KMS-11 (cell line): ENCODE data around the gene KLF16.

Experiments
- H2AFZ ChIP-seq: fragments of 200-600 bp; sonication (generic); 2 replicates; pipeline ENCODE4 v1.6.1; 2016; ENCODE audit warnings: antibody characterized with exemption, mixed run types, low read depth
- H3K27ac ChIP-seq: fragments of 200-600 bp; sonication (generic); 2 replicates; pipeline ENCODE4 v1.6.1; 2016; ENCODE audit warnings: mild to moderate bottlenecking, mixed run types
- H3K27me3 ChIP-seq: fragments of 200-600 bp; sonication (generic); 2 replicates; pipeline ENCODE4 v1.6.1; 2017; ENCODE audit warnings: mild to moderate bottlenecking, low read depth, mixed run types, moderate library complexity; ENCODE audit not compliant: insufficient read depth
- H3K36me3 ChIP-seq: fragments of 200-600 bp; sonication (generic); 2 replicates; pipeline ENCODE4 v1.6.1; 2017; ENCODE audit warnings: mild to moderate bottlenecking, mixed run types; ENCODE audit not compliant: insufficient read depth
- H3K4me1 ChIP-seq: fragments of 200-600 bp; sonication (generic); 2 replicates; pipeline ENCODE4 v1.6.1; 2016; ENCODE audit warnings: mild to moderate bottlenecking, low read depth, mixed run types; ENCODE audit not compliant: poor library complexity, severe bottlenecking
- H3K4me2 ChIP-seq: fragments of 200-600 bp; sonication (generic); 2 replicates; pipeline ENCODE4 v1.7.0; 2016; ENCODE audit warnings: mild to moderate bottlenecking, mixed run types
- H3K4me3 ChIP-seq: fragments of 200-600 bp; sonication (generic); IDR thresholded peaks from 2 replicates; pipeline ENCODE4 v1.6.1; 2017; ENCODE audit warnings: low read depth, low read length, mixed read lengths; ENCODE audit not compliant: insufficient read depth
- H3K79me2 ChIP-seq: fragments of 200-600 bp; sonication (generic); 2 replicates; pipeline ENCODE4 v1.6.1; 2016; ENCODE audit warnings: low read depth, mixed run types; ENCODE audit not compliant: insufficient read depth
- H3K9ac ChIP-seq: fragments of 200-600 bp; sonication (generic); 2 replicates; pipeline ENCODE4 v1.6.1; 2016; ENCODE audit warnings: mild to moderate bottlenecking, mixed run types
- H4K20me1 ChIP-seq: fragments of 200-600 bp; sonication (generic); 2 replicates; pipeline ENCODE4 v1.6.1; 2016; ENCODE audit warnings: mild to moderate bottlenecking, mixed run types; ENCODE audit not compliant: insufficient read depth
- CTCF ChIP-seq: fragments of 200-600 bp; sonication (generic); conservative IDR thresholded peaks from 2 replicates; pipeline ENCODE4 v1.6.1; 2017; ENCODE audit warnings: low read depth, mild to moderate bottlenecking, antibody characterized with exemption, low read length, moderate library complexity, mixed read lengths

KLF16 gene

GRCh38 chr19:1856345-1856697, 7.1 kb downstream of the KLF16 start:
- no peaks in the 10 kb centered on the region for H3K36me3 ChIP-seq
- no peaks in the 10 kb centered on the region for H3K27me3 ChIP-seq
- no peak overlapping the region for H3K27ac ChIP-seq
- H3K79me2 ChIP-seq = peaks cover 53% of the 10 kb centered on the region
- H3K4me2 ChIP-seq = peak overlapping the region; percentile 77; the same call in 1 of the 2 replicates
- H4K20me1 ChIP-seq = no peaks in the 10 kb centered on the region
- no peak for TF ChIP-seq CTCF
- no peak overlapping the region for H3K4me3 ChIP-seq
- H3K4me1 ChIP-seq = peaks cover 38% of the 10 kb centered on the region
- no peak overlapping the region for H2AFZ ChIP-seq
- H3K9ac ChIP-seq = no peak overlapping the region

DNA sequence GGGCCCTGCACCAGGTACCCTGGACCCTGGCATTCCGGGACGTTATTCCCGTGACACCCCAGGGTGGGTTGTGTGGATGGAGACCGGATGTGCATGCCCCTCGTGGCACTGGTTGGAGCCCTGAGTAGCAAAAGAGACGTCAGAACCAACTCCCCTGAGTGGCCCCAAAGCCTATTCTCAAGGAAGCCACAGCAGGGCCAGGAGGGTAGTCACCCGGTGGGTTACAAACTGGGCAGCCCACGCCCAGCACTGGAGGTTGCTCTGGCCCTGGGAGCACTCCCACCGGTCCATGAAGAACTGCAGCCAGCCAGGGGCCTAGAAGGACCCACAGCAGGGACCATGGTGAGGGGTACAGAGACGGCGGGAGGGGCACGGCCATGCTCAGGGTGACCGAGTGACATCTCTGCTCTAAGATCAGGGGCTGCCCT, 7.5 kb downstream of the KLF16 start:
- peaks cover 38% of the 10 kb centered on the region for H3K4me1 ChIP-seq
- no peak overlapping the region for H3K4me3 ChIP-seq
- no peaks in the 10 kb centered on the region for H3K36me3 ChIP-seq
- H3K4me2 ChIP-seq = peak overlapping the region; percentile 77
- H2AFZ ChIP-seq = no peak overlapping the region
- no peaks in the 10 kb centered on the region for H4K20me1 ChIP-seq
- no peaks in the 10 kb centered on the region for H3K27me3 ChIP-seq
- H3K9ac ChIP-seq = no peak overlapping the region
- H3K79me2 ChIP-seq = peaks cover 48% of the 10 kb centered on the region
- TF ChIP-seq CTCF = no peak
- no peak overlapping the region for H3K27ac ChIP-seq

- H3K79me2 ChIP-seq = peaks cover 42% of the 10 kb centered on the region
- H3K27ac ChIP-seq = no peak overlapping the region; the same call in 1 of the 2 replicates
- H3K4me3 ChIP-seq = no peak overlapping the region
- peak overlapping the region; percentile 77 for H3K4me2 ChIP-seq
- no peak overlapping the region for H2AFZ ChIP-seq
- H3K27me3 ChIP-seq = no peaks in the 10 kb centered on the region
- no peaks in the 10 kb centered on the region for H4K20me1 ChIP-seq
- TF ChIP-seq CTCF = no peak
- no peak overlapping the region for H3K9ac ChIP-seq
- H3K36me3 ChIP-seq = no peaks in the 10 kb centered on the region
- H3K4me1 ChIP-seq = peaks cover 38% of the 10 kb centered on the region
These were observed 8.1 kb downstream of the KLF16 start for GRCh38 chr19:1855040-1855827.

GRCh38 chr19:1854542-1855039, 8.8 kb downstream of the KLF16 start:
- peaks cover 38% of the 10 kb centered on the region for H3K4me1 ChIP-seq
- H4K20me1 ChIP-seq = no peaks in the 10 kb centered on the region
- no peaks in the 10 kb centered on the region for H3K27me3 ChIP-seq
- no peaks in the 10 kb centered on the region for H3K36me3 ChIP-seq
- H3K9ac ChIP-seq = no peak overlapping the region
- H3K79me2 ChIP-seq = peaks cover 35% of the 10 kb centered on the region
- no peak for TF ChIP-seq CTCF
- peak overlapping the region; percentile 77 for H3K4me2 ChIP-seq
- H3K27ac ChIP-seq = no peak overlapping the region; the same call in 1 of the 2 replicates
- no peak overlapping the region for H3K4me3 ChIP-seq
- H2AFZ ChIP-seq = no peak overlapping the region
